CD4-positive, alpha-beta T cell treated with Interleukin-15 for 4 hours (primary cell): Measurements from ENCODE around the gene ETV3L.

Experiments used
- DNase-seq: peaks from one replicate; pipeline ENCODE4 v3.0.0-alpha.2; 2020; ENCODE audit warnings: low spot score

The ETV3L gene

DNA sequence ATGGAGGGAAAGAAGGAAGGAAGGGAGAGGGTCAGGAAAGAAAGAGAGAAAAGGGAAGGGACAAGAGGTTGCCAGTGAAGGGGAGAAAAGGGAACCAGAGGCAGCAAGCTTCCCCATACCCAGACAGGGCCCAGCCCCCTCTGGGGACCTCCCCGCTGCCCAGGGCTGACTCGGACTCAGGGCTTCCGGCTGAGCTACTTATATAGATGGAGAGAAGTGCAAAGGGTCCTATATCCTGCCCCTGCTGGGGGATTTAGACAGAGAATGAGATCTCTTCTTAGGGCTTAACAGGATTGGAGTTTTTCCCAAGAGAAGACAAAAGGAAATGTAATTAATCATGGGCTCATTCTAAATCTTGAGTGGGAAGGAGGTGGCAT lies at the start of gene ETV3L:
Gene ETV3L (minus strand): TSS at position 176 of the 377 bp plus-strand sequence. CDS start 285 bp downstream, outside the sequence.
- DNase-seq, result no peak

DNA sequence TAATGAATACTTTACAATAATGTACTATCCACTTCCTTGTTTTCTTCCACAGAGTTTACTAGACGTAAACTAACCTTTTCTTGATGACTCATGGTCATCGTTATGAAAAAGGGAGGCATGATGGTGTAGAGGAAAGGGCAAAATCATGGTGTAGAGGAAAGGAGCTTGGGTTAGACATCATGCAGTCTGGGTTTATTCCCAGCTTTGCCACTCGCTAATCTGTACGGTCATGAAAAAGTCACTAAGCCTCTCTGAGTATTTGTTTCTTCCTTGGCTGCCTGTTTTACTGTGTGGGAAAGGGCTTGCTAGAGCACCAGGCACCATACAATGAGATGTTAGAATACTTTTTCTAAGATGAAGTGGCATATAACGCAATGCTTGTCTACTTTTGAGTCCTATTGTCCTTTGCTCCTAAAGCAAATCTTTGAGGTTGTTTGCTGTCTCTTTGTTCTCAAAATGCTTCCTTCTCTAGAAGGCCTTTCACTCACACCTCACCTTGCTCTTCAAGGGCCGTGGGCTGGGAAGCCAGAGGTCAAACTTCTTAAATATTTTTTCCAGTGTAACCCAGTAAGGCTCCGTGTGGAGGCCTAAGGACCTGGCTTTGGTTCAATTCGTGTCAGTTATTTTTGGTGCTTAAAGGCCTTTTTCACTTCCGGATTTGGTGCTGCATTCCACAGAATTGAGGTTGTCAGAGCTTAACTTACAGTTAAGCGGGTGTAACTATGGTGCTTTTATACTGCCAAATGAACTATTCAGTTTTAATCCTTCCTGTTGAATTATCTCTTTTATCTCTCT lies 48.5 kb upstream of the ETV3L start:
- DNase-seq, result no peak

DNA sequence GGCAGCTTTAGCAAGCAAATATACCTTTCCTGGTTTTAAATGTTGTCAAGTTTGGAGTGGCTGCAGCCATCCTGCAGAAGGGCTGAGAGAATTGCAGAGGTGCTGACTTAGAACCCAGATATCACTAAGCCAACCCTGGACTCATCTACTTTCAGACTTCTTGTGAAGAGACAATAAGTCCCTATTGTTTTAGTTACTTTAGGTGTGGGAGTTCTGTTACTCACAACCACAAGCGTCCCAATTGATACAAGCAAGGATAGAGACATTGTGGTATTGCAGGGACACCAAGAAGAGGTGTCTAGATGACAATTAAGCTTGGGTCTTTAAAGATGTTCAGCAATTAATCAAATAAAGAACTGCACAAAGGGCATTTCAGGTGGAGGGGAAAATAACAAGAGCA lies 47.4 kb upstream of the ETV3L start:
- DNase-seq, result no peak

DNA sequence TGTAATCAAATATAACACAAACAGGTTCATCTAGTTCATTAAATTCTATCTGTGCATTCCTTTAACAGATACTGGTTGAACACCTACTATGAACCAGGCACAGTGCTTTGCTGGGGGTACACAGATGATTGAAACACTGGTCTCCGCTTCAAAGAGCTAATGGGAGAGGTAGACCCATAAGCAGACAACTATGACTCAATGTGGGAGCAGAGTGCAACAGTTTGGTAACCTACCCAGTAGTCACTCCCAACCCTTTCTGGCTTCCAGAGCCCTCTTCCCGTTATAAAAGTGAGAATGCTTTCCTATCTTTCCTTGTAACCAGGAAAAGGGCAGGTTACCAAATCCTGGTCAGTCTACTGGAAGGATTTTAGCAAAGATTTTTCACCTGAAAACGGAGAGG lies 46.6 kb upstream of the ETV3L start:
- DNase-seq, result no peak

DNA sequence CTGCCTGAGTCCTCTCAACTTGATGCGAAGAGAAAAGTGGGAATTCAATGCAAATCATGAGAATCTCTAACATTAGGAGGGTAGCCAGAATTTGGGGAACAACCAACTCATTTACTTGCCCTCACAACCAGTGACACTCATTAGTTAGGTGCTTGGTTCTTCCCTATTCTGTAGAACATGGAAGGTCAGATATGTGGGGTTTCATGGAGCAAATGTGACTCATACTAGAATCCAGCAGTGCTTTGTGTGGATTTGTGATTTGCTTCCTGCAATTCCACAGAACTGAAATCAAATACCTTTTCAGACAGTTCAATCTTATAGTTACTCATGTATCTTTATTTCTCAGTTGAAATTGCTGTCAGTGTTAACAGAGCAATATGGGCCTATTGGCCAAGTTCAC lies 45.5 kb upstream of the ETV3L start:
- DNase-seq, result no peak

DNA sequence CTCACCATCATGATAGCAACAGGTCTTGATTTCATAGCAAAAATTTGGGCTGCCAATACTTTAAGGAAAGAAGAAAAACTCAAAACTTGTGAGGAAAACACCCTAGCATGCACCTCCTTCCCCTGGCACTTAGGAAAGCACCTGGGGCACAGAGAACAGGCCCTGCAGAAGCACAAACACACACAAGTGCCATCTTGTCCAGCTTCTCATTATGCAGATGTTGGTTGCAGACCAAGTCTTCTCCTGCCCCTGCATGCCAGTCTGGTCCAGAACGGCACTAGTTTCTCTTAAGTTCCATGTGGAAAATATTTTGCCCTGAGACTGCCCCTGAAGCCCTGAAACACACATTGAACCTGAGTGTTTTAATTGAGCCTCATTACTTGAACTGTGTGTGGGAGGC lies 44.9 kb upstream of the ETV3L start:
- no peak for DNase-seq

DNA sequence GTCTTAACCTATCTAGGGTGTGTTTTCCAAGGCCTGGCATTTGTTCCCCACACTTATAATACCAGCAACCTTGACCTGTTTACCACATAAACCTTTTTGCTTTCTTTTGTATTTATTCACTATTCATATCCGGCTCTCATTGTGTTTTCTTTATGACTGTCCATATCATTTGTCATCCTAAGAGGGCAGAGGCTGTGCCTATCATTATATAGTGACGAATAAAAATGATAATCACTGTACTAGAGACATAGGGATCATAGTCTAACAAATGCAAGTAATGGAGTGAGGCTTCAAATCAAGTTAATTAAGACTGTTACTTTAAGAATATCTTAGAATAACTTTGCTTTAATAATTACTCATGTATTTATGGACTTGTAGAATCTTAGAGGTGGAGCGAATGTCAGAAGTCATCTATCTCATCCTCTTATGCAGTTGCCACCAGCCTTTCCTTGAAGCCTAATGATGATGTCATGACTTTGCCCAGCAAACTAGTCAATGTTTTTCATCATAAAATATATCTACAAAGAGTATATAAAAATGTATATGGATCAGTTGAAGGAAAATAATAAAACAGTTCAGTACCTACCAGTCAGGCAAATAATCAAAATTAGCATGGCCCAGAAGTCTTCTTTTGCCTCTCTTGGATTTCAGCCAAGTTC lies 43.3 kb upstream of the ETV3L start:
- DNase-seq, result no peak

DNA sequence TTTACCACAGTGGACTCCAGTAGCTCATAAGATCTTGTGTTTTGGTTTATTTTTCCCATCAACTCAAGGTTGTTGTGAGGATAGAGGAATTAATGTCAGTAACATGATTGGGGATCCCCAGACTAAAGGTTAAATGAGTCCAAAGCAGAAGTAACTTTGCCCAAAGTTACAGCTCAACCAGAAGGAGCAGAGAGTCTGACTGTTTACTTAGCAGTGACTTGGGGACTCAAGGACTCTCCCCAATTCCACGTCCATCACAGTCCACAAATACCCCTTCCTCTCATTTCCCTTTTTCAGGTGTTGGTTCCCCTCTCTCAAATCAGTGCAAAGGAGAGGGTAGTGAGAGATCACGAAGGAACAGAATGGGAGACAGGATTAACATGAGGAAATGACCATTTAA lies 42.6 kb upstream of the ETV3L start:
- no peak for DNase-seq

DNA sequence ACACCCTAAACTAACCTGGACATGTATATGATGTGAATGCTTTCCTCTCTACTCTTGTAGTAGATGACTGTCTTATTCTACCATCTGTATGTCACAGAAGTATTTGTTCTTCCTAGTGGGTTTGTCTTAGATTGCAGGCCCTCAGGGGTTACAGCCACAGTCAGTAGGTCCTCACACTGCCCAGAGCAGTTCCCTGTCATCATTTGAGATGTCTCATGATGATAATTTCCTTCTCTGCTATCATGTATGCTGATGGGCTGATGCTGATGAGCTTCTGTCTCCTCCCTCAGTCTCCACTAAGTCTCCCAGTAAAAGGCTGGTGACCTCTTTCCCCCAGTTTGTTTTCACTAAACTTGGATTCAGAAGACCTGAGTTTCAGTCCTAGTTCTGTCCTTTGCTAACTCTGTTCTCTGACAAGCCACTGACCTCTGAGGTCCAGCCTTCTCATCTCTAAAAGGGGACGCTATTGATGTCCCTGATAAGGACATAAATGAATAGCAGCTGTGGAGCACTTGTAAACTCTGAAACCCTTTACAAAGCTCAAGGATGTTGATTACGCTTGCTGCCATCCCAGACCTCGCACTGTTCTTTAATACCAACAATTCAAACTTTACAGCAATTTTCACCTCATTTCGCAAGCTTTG lies 41.7 kb upstream of the ETV3L start:
- no peak for DNase-seq

DNA sequence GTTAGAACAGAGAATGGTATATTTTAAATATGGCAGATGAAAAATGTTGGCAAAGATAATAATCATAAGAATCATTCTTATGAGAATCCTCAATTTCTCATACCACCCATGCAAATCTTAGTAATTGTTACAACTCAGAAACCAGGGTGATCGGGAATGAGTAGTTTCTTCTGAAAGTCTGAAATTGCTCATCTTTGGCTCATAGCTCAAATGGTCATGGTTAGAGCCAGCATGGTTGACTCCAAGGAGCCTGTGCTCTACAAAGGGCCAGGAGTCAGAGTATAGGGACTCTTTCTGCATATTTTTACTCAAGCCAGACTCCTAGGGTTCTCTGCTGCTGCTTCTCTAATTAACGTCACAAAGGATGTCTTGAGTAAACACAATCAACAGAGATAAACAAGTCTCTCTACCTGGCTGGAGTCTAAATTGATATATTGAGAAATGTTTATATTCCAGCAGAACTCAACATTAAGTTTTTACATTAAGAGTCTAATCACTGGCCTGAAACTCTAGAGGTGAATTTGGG lies 40.5 kb upstream of the ETV3L start:
- no peak for DNase-seq

DNA sequence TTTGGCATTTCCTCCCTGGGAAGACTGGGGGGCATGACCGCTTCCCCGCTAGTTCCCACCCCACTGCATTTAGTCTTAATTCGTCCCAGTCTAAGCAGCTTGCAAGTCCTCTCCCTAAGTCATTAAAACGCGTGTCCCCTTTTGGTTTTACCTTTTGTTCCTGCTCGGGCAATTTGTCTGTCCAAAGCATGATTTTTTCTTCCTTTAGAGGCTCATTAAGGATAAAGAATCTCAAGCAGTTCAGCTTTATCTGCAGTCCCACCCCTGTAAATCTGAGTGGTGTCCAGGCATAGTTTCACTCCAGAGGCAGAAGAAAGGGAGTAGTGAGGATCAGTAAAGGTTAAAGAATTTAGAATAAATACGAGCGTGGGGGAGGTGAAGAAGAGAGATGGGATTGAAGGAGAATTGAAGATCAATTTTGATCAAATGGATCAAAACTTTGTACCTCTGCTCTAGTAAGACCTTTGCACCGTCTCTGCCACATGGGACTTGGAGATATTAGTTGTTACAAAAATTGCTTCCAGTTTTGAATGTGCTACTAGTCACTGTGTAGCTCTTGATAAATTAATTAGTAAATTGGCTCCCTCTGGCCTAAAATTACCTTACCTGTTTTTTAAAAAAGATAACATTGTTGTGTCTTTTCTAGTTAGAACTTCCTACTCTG lies 39.6 kb upstream of the ETV3L start:
- no peak for DNase-seq

DNA sequence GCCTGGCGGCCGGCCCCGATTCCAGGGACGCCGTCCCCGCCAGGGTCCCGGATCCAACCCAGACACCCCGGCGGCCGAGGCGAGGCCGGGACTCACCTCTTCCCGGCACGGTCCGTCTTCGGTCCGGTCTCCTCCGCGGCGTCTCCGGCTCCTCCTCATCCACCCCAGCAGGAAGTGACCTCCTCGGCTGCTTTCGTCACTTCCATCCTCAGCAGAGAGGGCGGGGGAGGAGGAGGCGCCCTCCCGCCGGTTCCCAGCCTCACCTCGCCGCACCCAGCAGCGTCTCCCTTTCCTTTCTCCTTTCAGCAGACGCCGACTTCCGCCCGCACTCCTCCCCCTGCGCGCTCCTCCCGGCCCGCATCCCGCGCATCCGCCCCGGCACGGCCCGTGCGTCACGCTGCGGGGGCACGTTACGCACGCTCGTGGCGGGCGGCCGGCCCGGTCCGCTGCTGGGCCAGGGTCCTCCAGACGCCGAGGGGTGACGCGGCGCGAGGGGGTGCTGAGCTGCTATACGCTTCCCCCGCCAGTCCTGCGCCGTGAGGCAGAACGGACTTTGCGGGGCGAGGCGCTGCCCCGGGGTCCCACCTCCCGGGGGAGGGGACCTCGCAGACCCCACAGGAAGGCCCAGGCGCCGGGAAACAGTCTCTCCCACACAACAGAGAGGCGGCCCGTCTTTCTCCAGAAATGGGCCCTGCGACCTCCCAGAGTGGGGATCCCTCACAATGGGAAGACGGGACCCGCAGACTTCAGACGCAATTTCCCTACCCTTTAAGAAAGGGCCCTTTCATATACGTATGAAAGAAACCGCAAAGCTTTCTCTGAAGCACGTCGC lies 38.8 kb upstream of the ETV3L start, which contains the start of gene ETV3:
Gene ETV3 (minus strand): TSS at position 176 of the 832 bp plus-strand sequence. CDS start 2,043 bp downstream, outside the sequence.
- peak; percentile 81 for DNase-seq

DNA sequence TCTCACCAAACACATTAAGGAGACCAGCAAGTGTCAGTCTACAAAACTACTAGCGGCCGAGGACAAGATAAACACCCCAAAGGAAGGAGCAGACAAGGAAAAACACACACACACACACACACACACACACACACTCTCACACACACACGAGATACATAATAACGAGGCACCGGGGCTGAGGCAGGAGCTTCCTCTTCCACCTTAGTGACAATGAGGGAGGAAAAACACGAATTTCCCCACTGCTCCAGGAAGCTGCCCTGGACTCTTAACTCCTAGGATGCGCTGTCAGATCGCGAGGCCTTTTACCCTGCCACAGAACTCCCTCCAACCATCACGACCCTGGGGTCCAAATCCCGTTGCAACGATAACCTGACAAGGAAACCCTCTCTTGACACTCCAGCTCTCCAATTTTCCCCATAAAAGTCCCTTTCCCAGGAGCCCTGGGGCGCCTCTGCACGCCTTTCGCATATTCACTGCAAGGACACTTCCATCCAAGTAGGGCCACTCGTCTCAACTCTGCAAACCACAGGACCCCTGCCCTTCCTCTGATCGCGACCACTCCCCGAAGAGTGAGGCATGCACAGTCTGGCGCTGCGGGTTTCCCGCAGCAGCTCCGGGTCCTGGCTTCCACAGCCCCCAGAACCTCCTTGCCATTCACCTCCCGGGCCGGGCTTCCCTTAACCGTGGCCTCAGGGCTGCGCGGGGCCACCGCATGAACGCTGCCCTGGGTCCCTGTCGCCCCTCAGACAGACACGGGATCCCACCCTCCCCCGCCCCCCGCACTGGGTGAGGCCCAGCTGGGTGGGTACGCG lies 38.0 kb upstream of the ETV3L start:
- DNase-seq, result no peak

DNA sequence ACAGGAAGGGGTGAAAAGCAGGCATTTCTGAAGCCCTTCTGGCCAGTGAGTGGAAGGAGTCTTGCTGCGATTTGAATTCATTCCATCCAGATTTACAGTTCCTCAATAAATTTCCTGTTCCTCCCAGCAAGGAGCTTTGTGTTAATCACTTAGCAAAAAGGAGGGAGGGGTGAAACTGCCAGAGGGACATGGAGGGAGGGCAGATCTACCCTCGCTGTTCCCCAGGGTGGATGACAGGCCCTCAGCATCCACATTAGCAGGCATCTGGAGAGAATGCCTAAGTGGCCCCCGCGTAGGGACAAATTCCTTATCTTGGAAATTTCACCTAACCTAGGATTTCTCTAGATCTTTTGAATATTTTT lies 37.4 kb upstream of the ETV3L start:
- no peak for DNase-seq

DNA sequence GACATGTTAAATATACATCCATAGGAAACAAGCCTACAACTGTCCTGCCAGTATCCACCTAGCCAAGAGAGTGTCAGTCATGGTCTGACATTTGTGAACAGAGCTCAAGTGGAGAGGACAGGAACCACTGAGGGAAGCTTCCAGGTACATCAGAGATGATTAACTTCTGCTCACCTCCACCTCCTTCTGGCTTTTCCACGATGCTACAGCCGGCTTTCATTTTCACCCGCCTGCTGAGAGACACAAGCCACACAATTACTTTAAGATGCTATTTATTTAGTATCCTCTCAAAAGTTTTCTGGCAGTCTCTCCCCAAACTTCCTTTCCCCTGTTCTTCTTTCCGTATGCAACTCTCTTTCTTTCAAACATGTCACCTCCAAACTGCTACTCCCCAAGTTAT lies 36.5 kb upstream of the ETV3L start:
- no peak for DNase-seq

DNA sequence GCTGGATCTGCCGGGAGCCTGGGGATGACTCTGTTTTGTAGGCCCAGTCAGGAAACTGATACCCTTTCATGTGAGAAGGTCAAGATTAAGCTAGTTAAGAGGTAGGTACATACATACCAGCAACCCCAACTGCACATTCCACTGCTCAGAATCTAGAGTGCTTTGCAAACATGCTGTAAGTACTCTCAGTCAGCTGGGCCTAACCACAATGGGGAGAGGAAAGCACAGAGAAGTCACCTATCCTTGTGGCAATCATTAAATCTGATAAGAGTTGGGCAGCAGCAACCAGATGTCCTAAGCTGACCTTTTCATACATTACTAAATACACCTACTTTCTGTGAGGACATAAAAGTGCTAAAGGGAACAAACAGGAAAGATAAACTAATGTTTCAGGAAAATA lies 36.0 kb upstream of the ETV3L start:
- DNase-seq, result no peak

DNA sequence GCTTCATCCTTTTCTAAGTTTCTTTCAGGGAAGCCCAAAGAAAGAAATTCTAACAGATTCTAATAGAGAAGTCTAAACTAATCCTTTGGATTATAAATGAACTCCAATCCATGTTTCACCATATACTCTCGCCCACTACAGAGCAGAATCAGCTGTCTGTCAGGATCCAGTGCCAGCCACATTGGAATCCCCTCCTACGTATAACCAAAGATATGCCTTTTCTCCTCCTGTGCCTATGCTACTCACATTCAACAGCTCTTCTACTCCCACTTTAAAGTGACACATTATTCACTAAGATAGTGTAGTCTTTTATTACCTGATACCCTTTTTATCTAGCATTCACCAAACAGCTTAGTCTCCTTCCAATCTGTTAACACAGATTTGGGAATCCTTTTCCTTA lies 35.5 kb upstream of the ETV3L start:
- no peak for DNase-seq

DNA sequence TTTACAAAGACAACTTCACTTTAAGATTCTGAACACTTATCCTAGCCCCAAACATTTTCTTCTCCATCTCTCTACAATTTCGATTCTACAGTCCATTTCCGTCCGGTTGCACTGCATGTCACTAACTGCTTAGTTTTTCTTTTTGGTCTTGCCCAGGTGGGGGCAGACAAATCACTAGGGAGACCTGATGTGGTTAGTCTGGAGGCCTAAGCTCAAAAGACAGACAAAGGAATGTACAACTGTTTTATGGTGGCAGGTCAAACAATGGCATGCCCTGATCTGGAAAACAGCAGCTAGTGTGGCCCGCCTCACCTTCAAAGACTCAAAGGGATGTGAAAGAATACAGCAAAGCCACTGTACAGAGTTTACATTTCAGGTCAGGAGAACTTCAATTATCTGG lies 34.8 kb upstream of the ETV3L start:
- DNase-seq, result no peak

DNA sequence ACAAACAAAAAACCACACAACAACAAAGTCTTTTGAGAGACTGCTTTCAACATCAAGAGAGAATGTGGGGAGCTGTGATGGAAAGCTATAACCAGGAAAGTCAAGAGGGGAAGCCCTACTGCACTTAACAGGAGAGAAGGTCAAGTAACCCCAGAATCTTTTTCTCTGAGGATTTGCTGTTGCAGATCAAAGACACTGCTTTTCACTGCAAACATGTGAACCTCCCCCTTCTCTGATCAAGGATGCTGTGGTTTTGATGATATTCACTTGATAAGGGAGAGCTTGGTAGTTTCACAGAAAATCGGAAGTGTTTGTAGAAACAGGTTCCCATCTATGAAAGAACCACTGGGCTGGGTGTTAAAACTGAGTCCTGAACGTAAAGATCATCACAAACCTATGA lies 33.8 kb upstream of the ETV3L start:
- DNase-seq, result peak; percentile 72

DNA sequence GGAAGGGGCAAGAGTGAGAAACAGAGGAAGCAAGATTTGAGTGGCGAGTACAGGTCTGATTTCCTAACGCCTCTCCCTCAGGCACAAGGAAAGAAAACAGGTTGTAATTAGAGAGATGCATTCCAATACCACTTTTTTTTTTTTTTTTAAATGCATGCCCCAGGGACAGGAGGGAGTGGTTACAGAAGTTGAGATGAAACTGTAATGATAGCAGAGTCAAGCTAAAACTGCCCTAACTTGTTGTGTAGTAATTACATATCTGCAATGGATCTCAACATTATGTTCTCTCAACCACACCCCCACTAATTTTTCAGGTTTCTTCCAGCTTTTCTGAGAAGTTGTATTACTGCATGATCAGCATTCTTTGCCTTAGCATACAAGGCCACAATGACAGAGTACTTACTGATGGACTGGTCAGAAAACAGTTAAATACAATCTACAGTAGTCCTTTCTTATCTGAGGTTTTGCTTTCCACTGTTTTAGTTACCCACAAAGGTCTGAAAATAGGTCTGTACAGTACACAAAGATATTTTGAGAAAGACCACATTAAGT lies 33.1 kb upstream of the ETV3L start:
- no peak for DNase-seq
